ENCODE measurements around the gene MGST1.

Gene MGST1

GRCh38 chr12:16331998-16332397 is 15.4 kb upstream of the MGST1 start:
- Histone ChIP-seq H3K9ac (ENCODE audit: low read length) (no peak overlapping the region), H2AFZ (ENCODE audit: low read length) (no peak overlapping the region), H3K9me3 (replicated peaks; ENCODE audit: insufficient read depth, low read length) (no peaks in the 10 kb centered on the region), H3K36me3 (replicated peaks; ENCODE audit: insufficient read depth, low read length) (no peaks in the 10 kb centered on the region), H3K79me2 (ENCODE audit: low read length) (no peaks in the 10 kb centered on the region), H3F3A (ENCODE audit: insufficient read depth, low read length) (no peaks in the 10 kb centered on the region), H3K4me2 (ENCODE audit: low read depth, low read length) (no peak overlapping the region), H4K20me1 (ENCODE audit: insufficient read depth, low read length) (no peaks in the 10 kb centered on the region), H3K27ac (ENCODE audit: low read length) (no peak overlapping the region), H3K4me3 (ENCODE audit: low read length) (no peak overlapping the region), H3K9me2 (replicated peaks; ENCODE audit: insufficient read depth, low read length) (no peaks in the 10 kb centered on the region), H3K4me1 (ENCODE audit: low read length) (no peaks in the 10 kb centered on the region), H3K27me3 (replicated peaks; ENCODE audit: insufficient read depth, low read length) (no peaks in the 10 kb centered on the region)
- TF ChIP-seq, protein P1, sequence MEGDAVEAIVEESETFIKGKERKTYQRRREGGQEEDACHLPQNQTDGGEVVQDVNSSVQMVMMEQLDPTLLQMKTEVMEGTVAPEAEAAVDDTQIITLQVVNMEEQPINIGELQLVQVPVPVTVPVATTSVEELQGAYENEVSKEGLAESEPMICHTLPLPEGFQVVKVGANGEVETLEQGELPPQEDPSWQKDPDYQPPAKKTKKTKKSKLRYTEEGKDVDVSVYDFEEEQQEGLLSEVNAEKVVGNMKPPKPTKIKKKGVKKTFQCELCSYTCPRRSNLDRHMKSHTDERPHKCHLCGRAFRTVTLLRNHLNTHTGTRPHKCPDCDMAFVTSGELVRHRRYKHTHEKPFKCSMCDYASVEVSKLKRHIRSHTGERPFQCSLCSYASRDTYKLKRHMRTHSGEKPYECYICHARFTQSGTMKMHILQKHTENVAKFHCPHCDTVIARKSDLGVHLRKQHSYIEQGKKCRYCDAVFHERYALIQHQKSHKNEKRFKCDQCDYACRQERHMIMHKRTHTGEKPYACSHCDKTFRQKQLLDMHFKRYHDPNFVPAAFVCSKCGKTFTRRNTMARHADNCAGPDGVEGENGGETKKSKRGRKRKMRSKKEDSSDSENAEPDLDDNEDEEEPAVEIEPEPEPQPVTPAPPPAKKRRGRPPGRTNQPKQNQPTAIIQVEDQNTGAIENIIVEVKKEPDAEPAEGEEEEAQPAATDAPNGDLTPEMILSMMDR (IDR thresholded peaks at IDR 0.05; ENCODE audit: low read length) = no peak
- no peak for TF ChIP-seq EZH2phosphoT487 (IDR thresholded peaks at IDR 0.05; ENCODE audit: low read length)
- no peak for DNase-seq

GRCh38 chr12:16335838-16336237 is 11.6 kb upstream of the MGST1 start:
- DNase-seq = no peak
- H3K9ac ChIP-seq (ENCODE audit: low read length) = no peak overlapping the region
- H3K9me2 ChIP-seq (replicated peaks; ENCODE audit: insufficient read depth, low read length) = no peaks in the 10 kb centered on the region
- H3K27ac ChIP-seq (ENCODE audit: low read length) = no peak overlapping the region
- H3K27me3 ChIP-seq (replicated peaks; ENCODE audit: insufficient read depth, low read length) = no peaks in the 10 kb centered on the region
- H3K36me3 ChIP-seq (replicated peaks; ENCODE audit: insufficient read depth, low read length) = no peaks in the 10 kb centered on the region
- TF ChIP-seq, protein P1 (IDR thresholded peaks at IDR 0.05; ENCODE audit: low read length) = no peak
- TF ChIP-seq EZH2phosphoT487 (IDR thresholded peaks at IDR 0.05; ENCODE audit: low read length) (no peak), EZH2 (optimal IDR thresholded peaks at IDR 0.05; ENCODE audit: low read depth, low read length) (no peak)
- no peaks in the 10 kb centered on the region for H3F3A ChIP-seq (ENCODE audit: insufficient read depth, low read length)
- H3K4me1 ChIP-seq (ENCODE audit: low read length) = no peaks in the 10 kb centered on the region
- H3K4me3 ChIP-seq (ENCODE audit: low read length) = no peak overlapping the region
- H3K4me2 ChIP-seq (ENCODE audit: low read depth, low read length) = no peak overlapping the region
- no peaks in the 10 kb centered on the region for H3K79me2 ChIP-seq (ENCODE audit: low read length)
- no peaks in the 10 kb centered on the region for H4K20me1 ChIP-seq (ENCODE audit: insufficient read depth, low read length)
- no peaks in the 10 kb centered on the region for H3K9me3 ChIP-seq (replicated peaks; ENCODE audit: insufficient read depth, low read length)
- no peak overlapping the region for H2AFZ ChIP-seq (ENCODE audit: low read length)

DNA sequence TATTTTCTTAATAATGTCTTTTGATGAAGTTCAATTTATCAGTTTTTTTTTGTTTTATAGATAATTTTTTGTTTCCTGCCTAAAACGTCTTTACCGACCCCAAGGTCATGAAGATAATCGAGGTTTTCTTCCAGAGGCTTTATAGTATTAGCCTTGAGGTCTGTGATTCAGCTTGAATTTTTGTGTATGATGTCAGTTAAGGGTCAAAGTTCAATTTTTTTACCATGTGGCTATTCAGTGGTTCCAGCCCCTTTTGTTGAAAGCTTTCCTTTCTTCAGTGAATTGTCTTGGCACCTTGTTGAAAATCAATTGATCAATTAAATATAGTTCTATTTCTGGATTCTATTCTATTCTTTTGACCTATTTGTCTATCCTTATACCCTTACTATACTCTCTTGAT is 3.2 kb upstream of the MGST1 start:
- Histone ChIP-seq H3K27me3 (replicated peaks; ENCODE audit: insufficient read depth, low read length) (no peaks in the 10 kb centered on the region), H2AFZ (ENCODE audit: low read length) (no peak overlapping the region), H3F3A (ENCODE audit: insufficient read depth, low read length) (no peaks in the 10 kb centered on the region), H3K9me3 (replicated peaks; ENCODE audit: insufficient read depth, low read length) (no peaks in the 10 kb centered on the region), H3K36me3 (replicated peaks; ENCODE audit: insufficient read depth, low read length) (no peaks in the 10 kb centered on the region), H3K27ac (ENCODE audit: low read length) (no peak overlapping the region), H3K9ac (ENCODE audit: low read length) (no peak overlapping the region), H3K4me2 (ENCODE audit: low read depth, low read length) (no peak overlapping the region), H3K4me3 (ENCODE audit: low read length) (no peak overlapping the region), H3K4me1 (ENCODE audit: low read length) (peaks cover 4% of the 10 kb centered on the region; the same call in 1 of the 2 replicates), H3K79me2 (ENCODE audit: low read length) (no peaks in the 10 kb centered on the region), H3K9me2 (replicated peaks; ENCODE audit: insufficient read depth, low read length) (no peaks in the 10 kb centered on the region), H4K20me1 (ENCODE audit: insufficient read depth, low read length) (no peaks in the 10 kb centered on the region)
- TF ChIP-seq EZH2phosphoT487 (IDR thresholded peaks at IDR 0.05; ENCODE audit: low read length) = no peak
- no peak for DNase-seq

DNA sequence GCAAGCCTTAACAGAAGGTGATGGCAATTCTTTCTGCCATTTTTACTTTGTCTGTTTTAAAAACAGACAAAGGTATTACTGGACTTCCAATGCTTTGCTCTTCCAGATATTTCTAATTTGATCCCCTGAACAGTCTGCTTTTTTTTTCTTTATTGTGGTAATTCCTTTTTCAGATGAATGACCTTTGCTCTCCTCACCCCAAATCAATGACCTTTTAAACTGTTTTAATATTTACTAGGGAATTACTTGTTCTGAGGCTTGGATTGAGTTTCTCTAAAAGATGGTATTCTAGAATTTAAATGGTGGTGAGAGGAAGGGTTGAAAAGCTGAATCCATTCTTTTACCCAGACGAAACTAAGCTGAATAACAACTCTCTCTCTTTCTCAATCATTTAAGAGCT is 2.3 kb upstream of the MGST1 start:
- Histone ChIP-seq H3K79me2 (ENCODE audit: low read length) (no peaks in the 10 kb centered on the region), H3K36me3 (replicated peaks; ENCODE audit: insufficient read depth, low read length) (no peaks in the 10 kb centered on the region), H4K20me1 (ENCODE audit: insufficient read depth, low read length) (no peaks in the 10 kb centered on the region), H3K9ac (ENCODE audit: low read length) (no peak overlapping the region), H3K27ac (ENCODE audit: low read length) (no peak overlapping the region), H3K9me2 (replicated peaks; ENCODE audit: insufficient read depth, low read length) (no peaks in the 10 kb centered on the region), H3K4me3 (ENCODE audit: low read length) (no peak overlapping the region), H3K9me3 (replicated peaks; ENCODE audit: insufficient read depth, low read length) (no peaks in the 10 kb centered on the region), H3K4me2 (ENCODE audit: low read depth, low read length) (no peak overlapping the region), H2AFZ (ENCODE audit: low read length) (no peak overlapping the region), H3F3A (ENCODE audit: insufficient read depth, low read length) (no peaks in the 10 kb centered on the region), H3K4me1 (ENCODE audit: low read length) (peaks cover 4% of the 10 kb centered on the region; the same call in 1 of the 2 replicates), H3K27me3 (replicated peaks; ENCODE audit: insufficient read depth, low read length) (no peaks in the 10 kb centered on the region)
- DNase-seq = no peak
- TF ChIP-seq EZH2phosphoT487 (IDR thresholded peaks at IDR 0.05; ENCODE audit: low read length) = no peak
- TF ChIP-seq EZH2 (optimal IDR thresholded peaks at IDR 0.05; ENCODE audit: low read depth, low read length) = no peak
- TF ChIP-seq, protein P1 (IDR thresholded peaks at IDR 0.05; ENCODE audit: low read length) = no peak
